ENCODE data around the gene RERG.

Gene RERG

GRCh38 chr12:15220915-15221885 is at the start of gene RERG (continued):
- TF ChIP-seq HIC1 (tag by site-specific recombination; IDR thresholded peaks at IDR 0.05) (no peak), ZNF629 (tag by site-specific recombination; IDR thresholded peaks at IDR 0.05) (no peak), ZNF830 (tag by site-specific recombination; IDR thresholded peaks at IDR 0.05; ENCODE audit: low read depth) (no peak), ZNF561 (tag by site-specific recombination; IDR thresholded peaks at IDR 0.05; ENCODE audit: borderline replicate concordance) (peak; percentile 68; the same call in 1 of the 2 replicates), EGR2 (tag by site-specific recombination; IDR thresholded peaks at IDR 0.05; ENCODE audit: low read depth) (peak; percentile 45; the same call in 1 of the 2 replicates), ZNF707 (tag by site-specific recombination; IDR thresholded peaks at IDR 0.05) (no peak), ZNF114 (tag by site-specific recombination; IDR thresholded peaks at IDR 0.05) (no peak), ZNF16 (tag by site-specific recombination; IDR thresholded peaks at IDR 0.05; ENCODE audit: low read depth) (no peak), ZNF157 (tag by site-specific recombination; IDR thresholded peaks at IDR 0.05) (no peak), ZNF292 (tag by site-specific recombination; IDR thresholded peaks at IDR 0.05; ENCODE audit: borderline replicate concordance, low read depth) (no peak), ZNF366 (tag by site-specific recombination; conservative IDR thresholded peaks at IDR 0.05) (peak; percentile 61), ZNF274 (IDR thresholded peaks at IDR 0.05; ENCODE audit: low read length) (no peak), ZNF274 (tag by site-specific recombination; IDR thresholded peaks at IDR 0.05; ENCODE audit: borderline replicate concordance) (no peak)
- TF ChIP-seq, protein P1, sequence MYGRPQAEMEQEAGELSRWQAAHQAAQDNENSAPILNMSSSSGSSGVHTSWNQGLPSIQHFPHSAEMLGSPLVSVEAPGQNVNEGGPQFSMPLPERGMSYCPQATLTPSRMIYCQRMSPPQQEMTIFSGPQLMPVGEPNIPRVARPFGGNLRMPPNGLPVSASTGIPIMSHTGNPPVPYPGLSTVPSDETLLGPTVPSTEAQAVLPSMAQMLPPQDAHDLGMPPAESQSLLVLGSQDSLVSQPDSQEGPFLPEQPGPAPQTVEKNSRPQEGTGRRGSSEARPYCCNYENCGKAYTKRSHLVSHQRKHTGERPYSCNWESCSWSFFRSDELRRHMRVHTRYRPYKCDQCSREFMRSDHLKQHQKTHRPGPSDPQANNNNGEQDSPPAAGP (tag by site-specific recombination; IDR thresholded peaks at IDR 0.05), result peak; percentile 36; the same call in 1 of the 2 replicates

- H3K27ac ChIP-seq (ENCODE audit: extremely low read depth, low read depth, low read length), result no peak overlapping the region
- no peaks in the 10 kb centered on the region for H3K36me3 ChIP-seq (ENCODE audit: control insufficient read depth in 2 of 2, insufficient read depth in 1 of 2, low read length in 2 of 2)
- ChIA-PET POLR2A (no interaction called here), CTCF (interaction anchor here (0.6 to 2.1 kb wide), 6 partner anchors 12 to 547 kb away, joined by 3 to 10 read pairs (median 4); no protein-coding TSS in a partner anchor)
- no peaks in the 10 kb centered on the region for H3K4me1 ChIP-seq (ENCODE audit: control insufficient read depth, insufficient read depth, low read length)
- no peaks in the 10 kb centered on the region for H3K9me3 ChIP-seq (ENCODE audit: control insufficient read depth, insufficient read depth, low read depth, low read length)
- H3K4me3 ChIP-seq (ENCODE audit: low read depth, low read length), result no peak overlapping the region
- no peak for TF ChIP-seq ZNF423 (tag by site-specific recombination; IDR thresholded peaks at IDR 0.05)
- no peak for TF ChIP-seq BCL11B (tag by site-specific recombination; IDR thresholded peaks at IDR 0.05; ENCODE audit: low read depth)
- TF ChIP-seq, protein P2, sequence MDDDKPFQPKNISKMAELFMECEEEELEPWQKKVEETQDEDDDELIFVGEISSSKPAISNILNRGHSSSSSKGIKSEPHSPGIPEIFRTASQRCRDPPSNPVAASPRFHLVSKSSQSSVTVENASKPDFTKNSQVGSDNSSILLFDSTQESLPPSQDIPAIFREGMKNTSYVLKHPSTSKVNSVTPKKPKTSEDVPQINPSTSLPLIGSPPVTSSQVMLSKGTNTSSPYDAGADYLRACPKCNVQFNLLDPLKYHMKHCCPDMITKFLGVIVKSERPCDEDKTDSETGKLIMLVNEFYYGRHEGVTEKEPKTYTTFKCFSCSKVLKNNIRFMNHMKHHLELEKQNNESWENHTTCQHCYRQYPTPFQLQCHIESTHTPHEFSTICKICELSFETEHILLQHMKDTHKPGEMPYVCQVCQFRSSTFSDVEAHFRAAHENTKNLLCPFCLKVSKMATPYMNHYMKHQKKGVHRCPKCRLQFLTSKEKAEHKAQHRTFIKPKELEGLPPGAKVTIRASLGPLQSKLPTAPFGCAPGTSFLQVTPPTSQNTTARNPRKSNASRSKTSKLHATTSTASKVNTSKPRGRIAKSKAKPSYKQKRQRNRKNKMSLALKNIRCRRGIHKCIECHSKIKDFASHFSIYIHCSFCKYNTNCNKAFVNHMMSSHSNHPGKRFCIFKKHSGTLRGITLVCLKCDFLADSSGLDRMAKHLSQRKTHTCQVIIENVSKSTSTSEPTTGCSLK (tag by site-specific recombination; IDR thresholded peaks at IDR 0.05), result no peak
- TF ChIP-seq ZNF23 (tag by site-specific recombination; IDR thresholded peaks at IDR 0.05; ENCODE audit: borderline replicate concordance), result no peak
- TF ChIP-seq ZNF544 (tag by site-specific recombination; IDR thresholded peaks at IDR 0.05), result no peak
- no peak for TF ChIP-seq ZNF776 (tag by site-specific recombination; IDR thresholded peaks at IDR 0.05; ENCODE audit: borderline replicate concordance)
- TF ChIP-seq WT1 (tag by site-specific recombination; IDR thresholded peaks at IDR 0.05), result no peak
- TF ChIP-seq ZNF664 (tag by site-specific recombination; IDR thresholded peaks at IDR 0.05), result no peak
- TF ChIP-seq, protein P3, sequence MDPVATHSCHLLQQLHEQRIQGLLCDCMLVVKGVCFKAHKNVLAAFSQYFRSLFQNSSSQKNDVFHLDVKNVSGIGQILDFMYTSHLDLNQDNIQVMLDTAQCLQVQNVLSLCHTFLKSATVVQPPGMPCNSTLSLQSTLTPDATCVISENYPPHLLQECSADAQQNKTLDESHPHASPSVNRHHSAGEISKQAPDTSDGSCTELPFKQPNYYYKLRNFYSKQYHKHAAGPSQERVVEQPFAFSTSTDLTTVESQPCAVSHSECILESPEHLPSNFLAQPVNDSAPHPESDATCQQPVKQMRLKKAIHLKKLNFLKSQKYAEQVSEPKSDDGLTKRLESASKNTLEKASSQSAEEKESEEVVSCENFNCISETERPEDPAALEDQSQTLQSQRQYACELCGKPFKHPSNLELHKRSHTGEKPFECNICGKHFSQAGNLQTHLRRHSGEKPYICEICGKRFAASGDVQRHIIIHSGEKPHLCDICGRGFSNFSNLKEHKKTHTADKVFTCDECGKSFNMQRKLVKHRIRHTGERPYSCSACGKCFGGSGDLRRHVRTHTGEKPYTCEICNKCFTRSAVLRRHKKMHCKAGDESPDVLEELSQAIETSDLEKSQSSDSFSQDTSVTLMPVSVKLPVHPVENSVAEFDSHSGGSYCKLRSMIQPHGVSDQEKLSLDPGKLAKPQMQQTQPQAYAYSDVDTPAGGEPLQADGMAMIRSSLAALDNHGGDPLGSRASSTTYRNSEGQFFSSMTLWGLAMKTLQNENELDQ (tag by site-specific recombination; IDR thresholded peaks at IDR 0.05; ENCODE audit: low read depth), result no peak
- no peak for TF ChIP-seq PRDM1 (tag by site-specific recombination; IDR thresholded peaks at IDR 0.05)
- TF ChIP-seq, protein P4, sequence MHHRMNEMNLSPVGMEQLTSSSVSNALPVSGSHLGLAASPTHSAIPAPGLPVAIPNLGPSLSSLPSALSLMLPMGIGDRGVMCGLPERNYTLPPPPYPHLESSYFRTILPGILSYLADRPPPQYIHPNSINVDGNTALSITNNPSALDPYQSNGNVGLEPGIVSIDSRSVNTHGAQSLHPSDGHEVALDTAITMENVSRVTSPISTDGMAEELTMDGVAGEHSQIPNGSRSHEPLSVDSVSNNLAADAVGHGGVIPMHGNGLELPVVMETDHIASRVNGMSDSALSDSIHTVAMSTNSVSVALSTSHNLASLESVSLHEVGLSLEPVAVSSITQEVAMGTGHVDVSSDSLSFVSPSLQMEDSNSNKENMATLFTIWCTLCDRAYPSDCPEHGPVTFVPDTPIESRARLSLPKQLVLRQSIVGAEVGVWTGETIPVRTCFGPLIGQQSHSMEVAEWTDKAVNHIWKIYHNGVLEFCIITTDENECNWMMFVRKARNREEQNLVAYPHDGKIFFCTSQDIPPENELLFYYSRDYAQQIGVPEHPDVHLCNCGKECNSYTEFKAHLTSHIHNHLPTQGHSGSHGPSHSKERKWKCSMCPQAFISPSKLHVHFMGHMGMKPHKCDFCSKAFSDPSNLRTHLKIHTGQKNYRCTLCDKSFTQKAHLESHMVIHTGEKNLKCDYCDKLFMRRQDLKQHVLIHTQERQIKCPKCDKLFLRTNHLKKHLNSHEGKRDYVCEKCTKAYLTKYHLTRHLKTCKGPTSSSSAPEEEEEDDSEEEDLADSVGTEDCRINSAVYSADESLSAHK (tag by site-specific recombination; IDR thresholded peaks at IDR 0.05), result no peak
These were observed 49.4 kb upstream of the RERG start for GRCh38 chr12:15270591-15270990.

Data from HEK293 (cell line).